NCI-H187 treated with DMSO at 0.1 percent for 48 hours (cell line): ENCODE data around the gene TNFSF15.

Source experiments
- DNase-seq: peaks from one replicate; lab custom pipeline; 2025; lab: John Stamatoyannopoulos, UW

The TNFSF15 gene

DNA sequence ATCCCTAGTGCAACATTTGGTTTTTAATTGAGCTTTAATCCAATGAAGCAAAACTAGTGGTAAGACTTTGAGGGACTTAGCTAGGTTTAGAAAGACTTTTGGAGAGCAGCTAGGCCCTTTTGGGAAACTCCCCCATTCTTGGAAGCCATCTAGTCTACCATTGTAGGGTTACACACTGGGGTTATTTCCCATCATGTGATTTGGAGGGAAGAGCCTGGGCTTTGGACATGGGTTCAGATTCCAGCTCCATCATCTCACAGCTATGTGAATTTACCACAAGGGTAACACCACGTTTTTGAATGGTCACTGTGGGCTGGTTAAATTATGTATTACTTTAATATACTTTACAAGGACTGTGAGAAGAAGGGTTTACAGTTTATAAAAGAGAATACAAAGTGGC lies 18.3 kb upstream of the TNFSF15 start:
- DNase-seq = no peak

DNA sequence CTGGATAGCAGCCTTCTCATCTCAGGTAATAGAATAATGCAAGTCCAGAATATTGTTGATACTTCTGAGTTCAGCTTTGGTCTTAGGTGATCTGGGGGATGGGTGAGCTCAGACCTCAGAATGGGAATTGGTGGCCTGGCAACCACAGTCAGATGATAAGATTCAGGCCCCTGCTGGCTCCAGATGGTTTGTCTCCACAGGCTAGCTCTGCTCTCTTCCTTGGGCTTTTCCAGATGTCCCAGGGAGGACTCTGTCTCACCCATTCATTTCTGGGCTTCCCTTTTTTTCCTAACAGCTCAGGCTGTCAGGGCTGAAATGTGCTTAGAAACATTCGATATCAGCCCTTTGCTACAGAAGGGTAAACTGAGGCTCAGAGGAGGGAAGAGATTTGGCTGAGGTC lies 17.6 kb upstream of the TNFSF15 start:
- no peak for DNase-seq

DNA sequence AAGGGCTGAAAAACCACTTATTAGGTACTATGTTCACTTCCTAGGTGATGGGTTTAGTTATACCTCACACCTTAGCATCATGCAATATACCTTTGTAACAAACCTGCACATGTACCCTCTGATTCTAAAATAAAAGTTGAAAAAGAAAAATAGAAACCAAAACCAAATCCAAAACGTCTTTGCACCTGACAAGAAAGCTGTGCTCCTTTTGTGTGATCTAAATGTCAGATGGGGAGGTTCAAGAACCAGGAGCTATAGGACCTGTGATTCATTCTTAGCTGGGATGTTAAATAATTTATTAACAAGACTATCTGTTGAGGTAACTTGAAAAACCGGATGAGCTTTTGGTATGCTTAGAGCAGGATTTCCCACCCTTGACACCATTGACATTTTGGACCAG lies 16.9 kb upstream of the TNFSF15 start:
- no peak for DNase-seq

DNA sequence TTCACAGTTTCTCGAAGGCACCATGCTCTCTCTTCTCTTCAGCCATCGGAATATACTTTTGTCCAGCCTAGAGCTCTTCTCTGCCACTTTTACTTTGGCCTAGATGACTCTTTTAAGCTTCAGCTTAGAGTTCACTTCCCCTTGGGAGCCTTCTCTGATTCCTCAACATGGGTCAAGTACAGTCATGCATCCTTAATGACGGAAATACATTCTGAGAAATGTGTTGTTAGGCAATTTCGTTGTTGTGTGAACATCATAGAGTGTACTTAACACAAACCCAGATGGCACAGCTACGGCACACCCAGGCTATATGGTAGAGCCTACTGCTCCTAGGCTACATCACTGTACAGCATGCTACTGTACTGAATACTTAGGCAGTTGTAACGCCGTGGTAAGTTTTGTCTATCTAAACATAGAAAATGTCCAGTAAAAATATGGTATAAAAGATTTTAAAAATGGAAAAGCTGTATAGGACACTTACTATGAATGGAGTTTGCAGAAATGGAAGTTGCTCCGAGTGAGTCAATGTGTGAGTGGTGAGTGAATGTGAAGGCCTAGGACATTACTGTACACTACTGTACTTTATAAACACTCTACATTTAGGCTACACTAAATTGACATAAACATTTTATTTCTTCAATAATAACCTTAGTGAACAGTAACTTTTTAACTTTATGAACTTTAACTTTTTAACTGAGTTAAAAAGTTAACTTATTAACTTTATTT lies 15.1 kb upstream of the TNFSF15 start:
- DNase-seq = no peak

DNA sequence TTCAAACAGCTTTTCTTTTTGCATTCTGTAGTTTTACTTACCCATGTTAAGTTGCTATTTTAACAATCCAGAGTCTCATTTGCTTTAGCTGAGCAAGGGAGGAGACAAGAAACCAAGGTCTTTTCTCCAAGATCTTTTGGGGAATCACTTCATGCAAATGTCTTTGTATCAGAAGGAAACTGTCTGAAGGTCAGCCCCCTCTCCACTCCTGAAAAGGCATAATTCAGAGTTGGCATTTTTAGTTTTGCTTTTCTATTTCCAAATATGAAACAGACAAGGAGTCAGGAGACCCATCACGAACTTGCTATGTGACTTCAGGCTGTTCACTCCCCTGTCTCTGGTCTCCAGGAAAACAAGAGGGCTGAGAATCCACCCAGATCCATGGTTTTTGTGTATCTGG lies 12.3 kb upstream of the TNFSF15 start:
- no peak for DNase-seq

DNA sequence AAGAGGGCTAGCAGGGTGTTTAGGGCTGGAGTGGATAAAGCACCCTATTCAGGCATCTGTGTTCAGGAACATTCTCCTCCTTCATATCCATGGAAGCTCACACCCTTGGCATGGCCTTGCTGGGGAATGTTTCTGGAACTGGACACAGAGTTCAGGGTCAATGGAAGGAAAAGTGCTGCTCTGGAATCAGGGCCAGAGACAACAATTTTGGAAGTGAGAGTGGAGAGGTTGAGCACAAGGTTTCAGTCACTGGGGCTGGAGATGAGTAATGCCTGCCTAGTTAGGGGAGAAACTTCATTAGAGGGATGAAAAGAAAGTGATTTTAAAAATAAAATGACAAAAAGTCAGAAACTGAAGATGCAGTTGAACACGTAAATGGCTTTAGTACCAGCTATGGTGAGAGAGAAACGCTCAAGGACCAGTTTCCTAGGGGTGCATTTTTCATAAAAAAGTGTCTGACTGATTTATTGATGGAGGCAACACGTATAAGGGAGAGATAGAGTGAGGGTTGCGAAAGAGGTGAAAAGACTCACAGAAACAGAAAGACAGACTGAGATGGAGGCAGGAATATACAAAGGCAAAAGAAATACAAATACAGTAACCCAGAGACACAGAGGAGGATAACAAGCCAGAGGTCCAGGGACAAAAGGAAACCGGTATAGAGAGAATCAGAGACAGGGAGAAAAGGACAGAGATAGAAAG lies 8.0 kb upstream of the TNFSF15 start:
- DNase-seq = no peak

DNA sequence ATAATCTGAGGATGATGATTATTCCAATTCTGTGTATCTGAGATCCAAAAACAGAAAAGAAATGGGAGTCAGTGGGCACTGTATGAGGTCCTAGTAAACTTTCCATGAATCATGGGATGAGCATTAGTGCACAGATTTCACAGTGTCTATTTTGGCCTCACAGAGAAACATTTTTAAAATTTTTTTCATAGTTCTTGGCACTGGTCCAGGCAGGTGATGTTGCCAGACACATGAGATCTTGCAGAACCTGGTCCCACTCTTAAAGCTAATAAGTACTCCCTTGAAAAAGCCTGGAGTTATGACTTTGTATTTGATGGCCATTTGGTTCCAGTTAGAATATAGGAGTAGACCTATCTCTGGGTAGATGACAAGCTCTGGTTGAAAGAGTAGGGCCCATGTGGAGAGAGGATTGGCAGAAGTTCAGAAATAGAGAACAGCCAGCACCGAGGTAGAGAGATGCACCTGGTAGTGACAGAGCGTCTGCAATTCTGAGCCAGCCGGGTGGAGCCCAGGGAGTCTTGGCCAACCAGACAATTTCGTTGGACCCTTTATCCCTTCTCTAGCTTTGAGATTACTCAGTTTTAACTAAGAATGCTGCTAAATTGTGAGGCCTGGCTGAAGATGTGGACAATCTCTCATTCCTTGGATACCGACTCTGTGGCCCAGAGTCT lies 6.3 kb upstream of the TNFSF15 start:
- DNase-seq = no peak

GRCh38 chr9:114811301-114811700 lies 5.5 kb upstream of the TNFSF15 start:
- no peak for DNase-seq

DNA sequence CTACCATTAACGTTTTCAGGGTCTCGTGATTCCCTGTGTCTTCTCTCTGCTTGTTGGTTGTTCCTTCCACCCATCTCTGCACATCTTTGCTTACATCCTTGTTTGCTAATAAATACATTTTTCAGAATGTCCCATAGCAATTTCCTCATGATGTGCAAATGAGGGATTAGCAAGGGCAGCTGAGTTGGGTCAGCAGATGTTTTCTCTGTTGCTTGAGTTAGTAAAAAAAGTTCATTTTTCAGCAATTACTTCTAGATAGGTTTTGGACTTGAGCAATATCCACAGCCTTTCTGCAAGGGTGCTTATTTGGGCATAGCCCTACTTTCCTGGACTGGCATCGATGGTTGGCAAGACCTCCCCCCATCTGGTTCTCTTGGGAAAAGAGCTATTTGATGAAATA lies 4.8 kb upstream of the TNFSF15 start:
- no peak for DNase-seq

- DNase-seq = no peak
Measured at GRCh38 chr9:114806526-114806900, 674 bp upstream of the TNFSF15 start.

DNA sequence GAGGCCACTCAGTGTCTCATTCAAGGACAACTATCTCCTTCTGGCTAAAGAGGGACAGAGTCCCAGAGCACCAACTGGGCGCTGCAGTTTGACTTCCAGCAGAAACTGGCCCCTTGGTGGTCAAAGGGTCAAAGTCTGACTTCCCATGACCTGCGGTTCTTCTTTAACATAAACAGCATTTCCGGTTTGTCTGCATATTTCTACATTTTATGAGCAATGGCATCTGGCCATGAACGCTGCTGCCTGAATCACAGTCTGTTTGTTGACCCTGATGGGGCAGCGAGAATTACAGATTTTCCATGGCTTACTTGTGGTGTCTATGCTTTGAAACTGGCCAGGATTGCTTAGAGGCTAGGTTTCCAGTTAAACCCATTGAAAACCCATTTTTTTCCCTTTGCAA lies 1.3 kb downstream of the TNFSF15 start:
- DNase-seq = no peak

- DNase-seq = no peak
Measured at GRCh38 chr9:114803479-114804265, 2.2 kb downstream of the TNFSF15 start.

DNA sequence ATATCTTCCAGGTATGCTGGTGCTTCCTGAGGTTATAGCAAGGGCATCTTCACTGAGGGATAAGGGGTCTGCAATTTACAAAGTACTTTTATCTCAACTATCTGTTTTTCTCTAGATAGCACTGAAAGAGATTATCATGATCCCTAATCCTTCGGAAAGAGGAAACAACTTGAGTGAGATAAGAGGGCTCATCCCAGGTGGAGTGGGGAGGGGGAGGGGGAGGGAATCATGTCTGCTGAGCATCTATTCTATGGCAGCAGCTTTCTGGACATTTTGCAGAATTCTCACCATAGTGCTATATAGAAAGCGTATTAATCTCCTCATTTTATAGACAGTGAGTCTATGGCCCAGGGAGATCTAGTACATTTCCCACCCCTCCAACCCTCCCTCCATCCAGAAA lies 5.9 kb downstream of the TNFSF15 start:
- no peak for DNase-seq

- no peak for DNase-seq
Measured at GRCh38 chr9:114799441-114799840, 6.4 kb downstream of the TNFSF15 start.

GRCh38 chr9:114798780-114799427 lies 6.9 kb downstream of the TNFSF15 start:
- no peak for DNase-seq

DNA sequence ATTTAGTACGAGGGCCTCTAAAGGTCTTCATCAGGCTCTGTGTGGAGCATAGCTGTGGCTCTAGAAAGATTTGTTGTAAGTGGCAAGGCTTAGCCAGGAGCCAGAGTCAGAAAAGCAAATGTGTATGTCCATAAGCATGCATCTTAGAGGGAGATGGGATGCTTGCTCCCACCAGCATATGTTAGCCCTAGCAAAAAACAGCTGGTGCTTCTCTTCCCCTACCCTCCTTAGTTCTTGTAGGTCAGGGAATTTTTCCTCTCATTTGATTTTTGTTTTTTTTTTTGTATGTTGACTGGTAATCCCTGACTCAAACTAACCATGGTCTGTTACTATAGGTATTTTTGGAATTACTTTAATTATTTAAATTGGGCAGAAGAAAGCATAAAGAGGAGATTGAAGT lies 7.7 kb downstream of the TNFSF15 start:
- DNase-seq = no peak

GRCh38 chr9:114792396-114792795 lies 13.4 kb downstream of the TNFSF15 start:
- DNase-seq = no peak

- no peak for DNase-seq
Measured at GRCh38 chr9:114791736-114792135, 14.1 kb downstream of the TNFSF15 start.

DNA sequence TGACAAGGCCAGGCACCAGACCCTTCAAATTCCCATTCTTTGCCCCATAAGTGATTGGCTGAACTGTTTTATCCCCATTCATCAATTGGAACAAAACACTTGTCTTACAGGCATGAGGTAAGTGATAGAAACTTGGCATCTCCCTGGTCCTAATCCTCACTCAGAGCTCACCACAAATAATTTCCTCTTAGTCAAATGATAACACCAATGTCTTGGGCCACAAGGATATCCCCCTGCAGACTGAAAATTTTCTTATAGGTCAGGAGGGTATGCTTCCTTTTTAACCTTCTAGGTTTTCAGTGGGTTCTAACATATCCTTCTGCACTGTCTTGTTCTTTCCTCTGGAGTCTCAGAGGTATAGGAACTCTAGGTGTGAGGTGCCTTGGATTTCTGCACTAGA lies 14.5 kb downstream of the TNFSF15 start:
- DNase-seq = no peak

- no peak for DNase-seq
Measured at GRCh38 chr9:114790521-114790920, 15.3 kb downstream of the TNFSF15 start.

- DNase-seq = no peak
Measured at GRCh38 chr9:114789006-114789405, 16.8 kb downstream of the TNFSF15 start.
